Liver (tissue), 9 donors: Measurements from ENCODE around the gene HHIPL2. TPM values are rescaled to one million over a fixed set of nuclear protein-coding genes. Genes with fewer than 3 reads are reported as not detected.

Experiments
- DNase-seq: peaks from one replicate; pipeline ENCODE4 v3.0.0-alpha.2; 2017; ENCODE audit warnings: low spot score
- H3K27ac ChIP-seq, 2 donors: one replicate each; pipeline ENCODE4 v1.7.0; 2013; ENCODE audit warnings: inconsistent platforms in 2 of 2, low read length in 2 of 2, control low read depth in 1 of 2, low read depth in 1 of 2, mild to moderate bottlenecking in 1 of 2
- H3K27me3 ChIP-seq, 4 donors: one replicate each; pipeline versions ENCODE4 v1.6.1 to v1.7.0; 2013; ENCODE audit warnings: low read length in 3 of 4, inconsistent platforms in 1 of 4, mild to moderate bottlenecking in 1 of 4, moderate library complexity in 1 of 4; ENCODE audit not compliant: control insufficient read depth in 4 of 4, insufficient read depth in 4 of 4
- H3K36me3 ChIP-seq, 4 donors: one replicate each; pipeline versions ENCODE4 v1.6.1 to v1.7.0; 2013; ENCODE audit warnings: low read length in 3 of 4, mild to moderate bottlenecking in 3 of 4, low read depth in 1 of 4, moderate library complexity in 1 of 4; ENCODE audit not compliant: control insufficient read depth in 4 of 4, insufficient read depth in 3 of 4
- H3K4me1 ChIP-seq, 4 donors: one replicate each; pipeline versions ENCODE4 v1.6.1 to v1.7.0; 2013; ENCODE audit warnings: low read length in 3 of 4, mild to moderate bottlenecking in 3 of 4, moderate library complexity in 1 of 4; ENCODE audit not compliant: control insufficient read depth in 4 of 4, insufficient read depth in 4 of 4
- H3K4me3 ChIP-seq, 3 donors: one replicate each; pipeline versions ENCODE4 v1.6.1 to v1.7.0; 2013; ENCODE audit warnings: low read length in 3 of 3, control low read depth in 1 of 3, low read depth in 1 of 3, mild to moderate bottlenecking in 1 of 3
- H3K9ac ChIP-seq, 2 donors: one replicate each; pipeline ENCODE4 v1.7.0; 2013; ENCODE audit warnings: low read length in 2 of 2, mild to moderate bottlenecking in 2 of 2, moderate library complexity in 2 of 2, control low read depth in 1 of 2, low read depth in 1 of 2
- H3K9me3 ChIP-seq, 4 donors: one replicate each; pipeline versions ENCODE4 v1.6.1 to v1.7.0; 2013; ENCODE audit warnings: low read length in 3 of 4; ENCODE audit not compliant: control insufficient read depth in 4 of 4
- EGR1 ChIP-seq, 2 donors: IDR thresholded peaks; 2 replicates each; pipeline ENCODE4 v1.6.1; 2016 to 2018; ENCODE audit warnings: antibody characterized with exemption in 2 of 2, low read depth in 2 of 2
- FOXA1 ChIP-seq: IDR thresholded peaks from 2 replicates; pipeline ENCODE4 v1.6.1; 2016; ENCODE audit warnings: antibody characterized with exemption
- FOXA2 ChIP-seq: IDR thresholded peaks from 2 replicates; pipeline ENCODE4 v1.6.1; 2016; ENCODE audit warnings: antibody characterized with exemption
- GABPA ChIP-seq, 2 donors: IDR thresholded peaks in 1 of 2; conservative IDR thresholded peaks in 1 of 2; 2 replicates each; pipeline ENCODE4 v1.6.1; 2016; ENCODE audit warnings: antibody characterized with exemption in 2 of 2, mild to moderate bottlenecking in 1 of 2, moderate library complexity in 1 of 2
- HNF4A ChIP-seq, 2 donors: conservative IDR thresholded peaks; 2 replicates each; pipeline ENCODE4 v1.6.1; 2016; ENCODE audit warnings: antibody characterized with exemption in 2 of 2, mild to moderate bottlenecking in 2 of 2
- HNF4G ChIP-seq: IDR thresholded peaks from 2 replicates; pipeline ENCODE4 v1.6.1; 2016; ENCODE audit warnings: antibody characterized with exemption
- JUND ChIP-seq, 2 donors: IDR thresholded peaks; 2 replicates each; pipeline ENCODE4 v1.6.1; 2016; ENCODE audit warnings: antibody characterized with exemption in 2 of 2
- NR2F2 ChIP-seq: IDR thresholded peaks from 2 replicates; pipeline ENCODE4 v1.6.1; 2016; ENCODE audit warnings: antibody characterized with exemption
- RAD21 ChIP-seq, 2 donors: IDR thresholded peaks; 2 replicates each; pipeline ENCODE4 v1.6.1; 2016; ENCODE audit warnings: antibody characterized with exemption in 2 of 2, mild to moderate bottlenecking in 2 of 2
- RXRA ChIP-seq, 2 donors: IDR thresholded peaks; 2 replicates each; pipeline ENCODE4 v1.6.1; 2017 to 2018; ENCODE audit warnings: antibody characterized with exemption in 2 of 2, mild to moderate bottlenecking in 1 of 2
- SP1 ChIP-seq: IDR thresholded peaks from 2 replicates; pipeline ENCODE4 v1.6.1; 2018; ENCODE audit warnings: antibody characterized with exemption, mild to moderate bottlenecking
- TAF1 ChIP-seq: conservative IDR thresholded peaks from 2 replicates; pipeline ENCODE4 v1.6.1; 2016; ENCODE audit warnings: antibody characterized with exemption, mild to moderate bottlenecking
- YY1 ChIP-seq: IDR thresholded peaks from 2 replicates; pipeline ENCODE4 v1.6.1; 2016; ENCODE audit warnings: antibody characterized with exemption, mild to moderate bottlenecking
- WGBS: extraction: QIAGEN DNeasy Blood & Tissue Kit; methylation state at CpG from one replicate; pipeline ENCODE4 v1.1.7; 2013; 5-methylcytosine and 5-hydroxymethylcytosine counted together
- polyA plus RNA-seq, 2 donors: library from polyadenylated mRNA; stranded (reverse) in 1 of 2; unstranded in 1 of 2; fragments of 200-250 nt in 1 of 2; fragments of >200 nt in 1 of 2; fragmentation: Nextera tagmentation in 1 of 2; extraction: Ambion mirVana in 1 of 2; gene quantifications; one replicate each; pipeline versions ENCODE4 v1.2.1 to v1.2.3, GENCODE V29; 2013 to 2015
- total RNA-seq, 2 donors: library from RNA; depleted of rRNA; stranded (reverse); fragments of >200 nt; gene quantifications; one replicate each; pipeline ENCODE4 v1.2.3, GENCODE V29; 2014
- TF ChIP-seq, protein P1 (sequence below): IDR thresholded peaks from 2 replicates; pipeline ENCODE4 v1.6.1; 2016; ENCODE audit warnings: antibody characterized with exemption
- TF ChIP-seq, protein P2 (sequence below): fragments of 150-350 bp; IDR thresholded peaks from 2 replicates; pipeline ENCODE4 v1.5.1; 2017; ENCODE audit warnings: improper control_type of control experiment, low read depth, low read length; ENCODE audit not compliant: missing input control
- TF ChIP-seq, protein P3 (sequence below): IDR thresholded peaks from 2 replicates; pipeline ENCODE4 v1.6.1; 2016; ENCODE audit warnings: antibody characterized with exemption
- TF ChIP-seq, protein P4 (sequence below): IDR thresholded peaks from 2 replicates; pipeline ENCODE4 v1.6.1; 2016; ENCODE audit warnings: antibody characterized with exemption, mild to moderate bottlenecking
- TF ChIP-seq, protein P5 (sequence below): IDR thresholded peaks from 2 replicates; pipeline ENCODE4 v1.6.1; 2016; ENCODE audit warnings: antibody characterized with exemption
- donor health status: healthy.
- donor health status: healthy.
- donor health status: healthy.
- donor health status: healthy.
- donor health status: healthy.

The HHIPL2 gene
- total and polyA plus RNA-seq, 4 donors, result 0.05 to 0.25 TPM; not detected in 2

DNA sequence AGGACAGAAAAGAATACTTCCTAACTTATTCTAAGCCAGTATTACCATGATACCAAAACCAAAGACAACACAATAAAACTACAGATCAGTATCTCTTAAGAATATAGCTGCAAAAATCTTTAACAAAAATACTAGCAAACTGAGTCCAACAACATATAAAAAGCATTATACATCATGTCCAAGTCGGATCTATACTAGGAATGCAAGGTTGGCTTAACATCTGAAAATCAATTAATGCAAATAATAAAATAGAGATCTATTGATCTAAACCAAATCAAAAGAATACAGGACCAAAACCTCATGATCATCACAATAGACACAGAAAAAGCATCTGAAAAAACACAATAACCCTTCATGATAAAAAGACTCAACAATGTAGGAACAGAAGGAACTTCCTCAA is 22.9 kb upstream of the HHIPL2 start:
- no peak overlapping the region for H3K9ac ChIP-seq
- peaks cover 0 to 18% (median 9%) of the 10 kb centered on the region in 4 donors for H3K36me3 ChIP-seq
- WGBS, result 98% methylated on average over 1 of the region's 1 CpG
- TF ChIP-seq, protein P1, sequence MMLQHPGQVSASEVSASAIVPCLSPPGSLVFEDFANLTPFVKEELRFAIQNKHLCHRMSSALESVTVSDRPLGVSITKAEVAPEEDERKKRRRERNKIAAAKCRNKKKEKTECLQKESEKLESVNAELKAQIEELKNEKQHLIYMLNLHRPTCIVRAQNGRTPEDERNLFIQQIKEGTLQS, result no peak
- TF ChIP-seq RXRA (IDR thresholded peaks at IDR 0.05), result no peak
- TF ChIP-seq, protein P2, sequence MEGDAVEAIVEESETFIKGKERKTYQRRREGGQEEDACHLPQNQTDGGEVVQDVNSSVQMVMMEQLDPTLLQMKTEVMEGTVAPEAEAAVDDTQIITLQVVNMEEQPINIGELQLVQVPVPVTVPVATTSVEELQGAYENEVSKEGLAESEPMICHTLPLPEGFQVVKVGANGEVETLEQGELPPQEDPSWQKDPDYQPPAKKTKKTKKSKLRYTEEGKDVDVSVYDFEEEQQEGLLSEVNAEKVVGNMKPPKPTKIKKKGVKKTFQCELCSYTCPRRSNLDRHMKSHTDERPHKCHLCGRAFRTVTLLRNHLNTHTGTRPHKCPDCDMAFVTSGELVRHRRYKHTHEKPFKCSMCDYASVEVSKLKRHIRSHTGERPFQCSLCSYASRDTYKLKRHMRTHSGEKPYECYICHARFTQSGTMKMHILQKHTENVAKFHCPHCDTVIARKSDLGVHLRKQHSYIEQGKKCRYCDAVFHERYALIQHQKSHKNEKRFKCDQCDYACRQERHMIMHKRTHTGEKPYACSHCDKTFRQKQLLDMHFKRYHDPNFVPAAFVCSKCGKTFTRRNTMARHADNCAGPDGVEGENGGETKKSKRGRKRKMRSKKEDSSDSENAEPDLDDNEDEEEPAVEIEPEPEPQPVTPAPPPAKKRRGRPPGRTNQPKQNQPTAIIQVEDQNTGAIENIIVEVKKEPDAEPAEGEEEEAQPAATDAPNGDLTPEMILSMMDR, result no peak
- no peak for TF ChIP-seq FOXA1
- TF ChIP-seq JUND (IDR thresholded peaks at IDR 0.05), result no peak
- TF ChIP-seq FOXA2, result no peak
- no peak for TF ChIP-seq NR2F2
- TF ChIP-seq SP1, result no peak
- TF ChIP-seq EGR1 (IDR thresholded peaks at IDR 0.05; ENCODE audit: low read depth in 2 of 2), result no peak
- TF ChIP-seq HNF4A (conservative IDR thresholded peaks at IDR 0.05), result no peak
- TF ChIP-seq, protein P3, sequence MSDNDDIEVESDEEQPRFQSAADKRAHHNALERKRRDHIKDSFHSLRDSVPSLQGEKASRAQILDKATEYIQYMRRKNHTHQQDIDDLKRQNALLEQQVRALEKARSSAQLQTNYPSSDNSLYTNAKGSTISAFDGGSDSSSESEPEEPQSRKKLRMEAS, result no peak
- no peak for TF ChIP-seq YY1
- TF ChIP-seq TAF1, result no peak
- TF ChIP-seq, protein P4, sequence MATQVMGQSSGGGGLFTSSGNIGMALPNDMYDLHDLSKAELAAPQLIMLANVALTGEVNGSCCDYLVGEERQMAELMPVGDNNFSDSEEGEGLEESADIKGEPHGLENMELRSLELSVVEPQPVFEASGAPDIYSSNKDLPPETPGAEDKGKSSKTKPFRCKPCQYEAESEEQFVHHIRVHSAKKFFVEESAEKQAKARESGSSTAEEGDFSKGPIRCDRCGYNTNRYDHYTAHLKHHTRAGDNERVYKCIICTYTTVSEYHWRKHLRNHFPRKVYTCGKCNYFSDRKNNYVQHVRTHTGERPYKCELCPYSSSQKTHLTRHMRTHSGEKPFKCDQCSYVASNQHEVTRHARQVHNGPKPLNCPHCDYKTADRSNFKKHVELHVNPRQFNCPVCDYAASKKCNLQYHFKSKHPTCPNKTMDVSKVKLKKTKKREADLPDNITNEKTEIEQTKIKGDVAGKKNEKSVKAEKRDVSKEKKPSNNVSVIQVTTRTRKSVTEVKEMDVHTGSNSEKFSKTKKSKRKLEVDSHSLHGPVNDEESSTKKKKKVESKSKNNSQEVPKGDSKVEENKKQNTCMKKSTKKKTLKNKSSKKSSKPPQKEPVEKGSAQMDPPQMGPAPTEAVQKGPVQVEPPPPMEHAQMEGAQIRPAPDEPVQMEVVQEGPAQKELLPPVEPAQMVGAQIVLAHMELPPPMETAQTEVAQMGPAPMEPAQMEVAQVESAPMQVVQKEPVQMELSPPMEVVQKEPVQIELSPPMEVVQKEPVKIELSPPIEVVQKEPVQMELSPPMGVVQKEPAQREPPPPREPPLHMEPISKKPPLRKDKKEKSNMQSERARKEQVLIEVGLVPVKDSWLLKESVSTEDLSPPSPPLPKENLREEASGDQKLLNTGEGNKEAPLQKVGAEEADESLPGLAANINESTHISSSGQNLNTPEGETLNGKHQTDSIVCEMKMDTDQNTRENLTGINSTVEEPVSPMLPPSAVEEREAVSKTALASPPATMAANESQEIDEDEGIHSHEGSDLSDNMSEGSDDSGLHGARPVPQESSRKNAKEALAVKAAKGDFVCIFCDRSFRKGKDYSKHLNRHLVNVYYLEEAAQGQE, result no peak
- TF ChIP-seq, protein P5, sequence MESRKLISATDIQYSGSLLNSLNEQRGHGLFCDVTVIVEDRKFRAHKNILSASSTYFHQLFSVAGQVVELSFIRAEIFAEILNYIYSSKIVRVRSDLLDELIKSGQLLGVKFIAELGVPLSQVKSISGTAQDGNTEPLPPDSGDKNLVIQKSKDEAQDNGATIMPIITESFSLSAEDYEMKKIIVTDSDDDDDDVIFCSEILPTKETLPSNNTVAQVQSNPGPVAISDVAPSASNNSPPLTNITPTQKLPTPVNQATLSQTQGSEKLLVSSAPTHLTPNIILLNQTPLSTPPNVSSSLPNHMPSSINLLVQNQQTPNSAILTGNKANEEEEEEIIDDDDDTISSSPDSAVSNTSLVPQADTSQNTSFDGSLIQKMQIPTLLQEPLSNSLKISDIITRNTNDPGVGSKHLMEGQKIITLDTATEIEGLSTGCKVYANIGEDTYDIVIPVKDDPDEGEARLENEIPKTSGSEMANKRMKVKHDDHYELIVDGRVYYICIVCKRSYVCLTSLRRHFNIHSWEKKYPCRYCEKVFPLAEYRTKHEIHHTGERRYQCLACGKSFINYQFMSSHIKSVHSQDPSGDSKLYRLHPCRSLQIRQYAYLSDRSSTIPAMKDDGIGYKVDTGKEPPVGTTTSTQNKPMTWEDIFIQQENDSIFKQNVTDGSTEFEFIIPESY, result no peak
- H3K4me1 ChIP-seq, result no peaks in the 10 kb centered on the region
- H3K27me3 ChIP-seq, result no peaks in the 10 kb centered on the region
- no peaks in the 10 kb centered on the region for H3K9me3 ChIP-seq
- DNase-seq, result no peak
- no peak overlapping the region for H3K27ac ChIP-seq
- no peak overlapping the region for H3K4me3 ChIP-seq

DNA sequence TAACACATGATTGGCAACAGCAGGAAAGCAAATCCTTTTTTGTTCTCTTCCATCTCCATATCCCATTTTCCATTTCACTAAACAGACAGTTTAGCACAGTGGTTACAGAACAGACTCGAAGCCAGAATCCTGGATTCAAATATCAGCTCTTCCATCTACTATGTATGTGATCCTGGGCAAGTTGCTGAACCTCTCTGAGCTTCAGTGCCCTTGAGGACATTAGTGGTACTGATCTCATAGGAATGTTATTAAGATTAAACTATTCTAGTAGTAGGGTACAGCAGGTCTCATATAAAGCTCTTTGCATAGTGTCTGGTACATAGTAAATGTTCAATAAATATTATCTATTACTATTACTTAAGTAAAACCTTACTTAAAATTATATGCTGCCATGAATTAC is 13.8 kb upstream of the HHIPL2 start:
- Histone ChIP-seq H3K36me3 (peaks cover 0 to 14% (median 2%) of the 10 kb centered on the region in 4 donors), H3K4me1 (peaks cover 0 to 4% (median 1%) of the 10 kb centered on the region in 4 donors), H3K4me3 (no peak overlapping the region), H3K9me3 (no peaks in the 10 kb centered on the region), H3K27me3 (no peaks in the 10 kb centered on the region), H3K27ac (no peak overlapping the region), H3K9ac (no peak overlapping the region)
- DNase-seq, result no peak
- 97% methylated on average over 1 of the region's 1 CpG for WGBS
- TF ChIP-seq, protein P2, result no peak
- TF ChIP-seq, protein P3, result no peak
- TF ChIP-seq NR2F2, result no peak
- TF ChIP-seq HNF4G, result no peak
- TF ChIP-seq RAD21 (IDR thresholded peaks at IDR 0.05), result no peak
- no peak for TF ChIP-seq TAF1
- no peak for TF ChIP-seq GABPA (IDR thresholded peaks at IDR 0.05 in 1 of 2, conservative IDR thresholded peaks at IDR 0.05 in 1 of 2)
- no peak for TF ChIP-seq FOXA1
- no peak for TF ChIP-seq JUND (IDR thresholded peaks at IDR 0.05)
- TF ChIP-seq FOXA2, result no peak
- TF ChIP-seq HNF4A (conservative IDR thresholded peaks at IDR 0.05), result no peak
- TF ChIP-seq RXRA (IDR thresholded peaks at IDR 0.05), result no peak
- TF ChIP-seq YY1, result no peak
- TF ChIP-seq SP1, result no peak
- TF ChIP-seq EGR1 (IDR thresholded peaks at IDR 0.05; ENCODE audit: low read depth in 2 of 2), result no peak
- TF ChIP-seq, protein P5, result no peak
- TF ChIP-seq, protein P1, result no peak
